HG03457 (cell line): ENCODE data around the gene NR0B2.

ENCODE experiments used
- ATAC-seq: cut with Tn5 transposase; IDR thresholded peaks from one replicate; pipeline ENCODE4 v1.9.1; 2021; ENCODE audit warnings: moderate number of reproducible peaks; ENCODE audit not compliant: unreplicated experiment

NR0B2 gene

DNA sequence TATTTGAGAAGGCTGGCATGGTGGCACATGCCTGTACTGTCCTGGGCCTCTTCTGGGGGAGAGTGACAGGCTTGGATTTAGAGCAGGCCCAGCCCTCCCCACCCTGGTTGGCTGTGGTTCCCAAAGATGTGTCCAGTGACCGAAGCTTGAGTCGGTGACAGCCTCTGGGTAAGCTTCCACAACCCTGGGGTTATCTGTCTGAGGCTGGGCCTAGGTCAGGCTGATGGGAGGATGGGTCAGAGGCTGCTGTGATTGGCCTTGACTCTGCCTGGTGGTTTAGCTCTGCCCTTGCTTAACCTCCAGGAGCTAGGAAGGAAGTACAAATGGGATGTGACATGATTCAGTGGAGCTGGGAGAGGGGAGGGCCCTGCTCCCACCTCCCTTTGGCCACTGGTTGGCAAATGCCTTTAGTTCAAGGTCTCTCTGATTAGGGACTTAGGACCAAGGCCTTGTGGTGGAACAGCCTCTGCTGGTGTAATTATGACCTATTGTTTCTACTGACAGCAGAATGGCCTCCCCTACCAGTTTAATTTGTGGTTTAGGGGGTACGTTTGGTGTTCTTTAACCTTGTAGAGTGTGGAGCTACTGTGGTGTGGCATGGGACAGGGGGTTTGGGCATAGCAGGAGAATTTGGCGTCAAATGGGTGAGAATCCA lies 24.4 kb upstream of the NR0B2 start:
- ATAC-seq, result no peak

- ATAC-seq, result no peak
Observed at GRCh38 chr1:26936823-26937222, 23.0 kb upstream of the NR0B2 start.

- no peak for ATAC-seq
Observed at GRCh38 chr1:26932531-26932930, 18.8 kb upstream of the NR0B2 start.

- no peak for ATAC-seq
Observed at GRCh38 chr1:26923711-26924110, 9.9 kb upstream of the NR0B2 start.

DNA sequence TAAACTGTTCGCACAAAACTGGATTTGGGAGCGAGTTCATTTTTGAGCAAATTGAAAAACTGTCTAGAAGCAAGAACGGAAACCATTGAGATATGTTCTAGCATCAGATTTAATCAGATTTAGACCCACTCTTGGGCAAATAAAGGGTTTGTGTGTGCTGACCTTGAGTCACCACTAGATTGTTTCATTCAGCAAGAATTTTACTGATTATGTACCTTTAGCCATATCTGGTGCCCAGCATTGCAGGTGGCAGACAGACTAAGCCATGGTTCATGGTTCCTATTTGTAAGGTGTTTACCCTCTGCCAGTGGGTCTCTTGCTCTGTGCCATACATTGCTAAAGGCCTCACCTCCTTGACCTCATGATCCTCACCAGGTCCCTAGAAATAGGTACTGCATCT lies 9.1 kb upstream of the NR0B2 start:
- no peak for ATAC-seq

GRCh38 chr1:26922431-26922729 lies 8.6 kb upstream of the NR0B2 start:
- no peak for ATAC-seq

GRCh38 chr1:26921540-26922430 lies 8.0 kb upstream of the NR0B2 start, which contains the start of gene NUDC:
TSS of gene NUDC (plus strand) at chr1:26921743. CDS start at chr1:26921849, 106 bp downstream.
- peak; percentile 83 for ATAC-seq

GRCh38 chr1:26921126-26921539 lies 7.4 kb upstream of the NR0B2 start:
- peak; percentile 4 for ATAC-seq

- no peak for ATAC-seq
Observed at GRCh38 chr1:26915204-26915842, 1.5 kb upstream of the NR0B2 start.

DNA sequence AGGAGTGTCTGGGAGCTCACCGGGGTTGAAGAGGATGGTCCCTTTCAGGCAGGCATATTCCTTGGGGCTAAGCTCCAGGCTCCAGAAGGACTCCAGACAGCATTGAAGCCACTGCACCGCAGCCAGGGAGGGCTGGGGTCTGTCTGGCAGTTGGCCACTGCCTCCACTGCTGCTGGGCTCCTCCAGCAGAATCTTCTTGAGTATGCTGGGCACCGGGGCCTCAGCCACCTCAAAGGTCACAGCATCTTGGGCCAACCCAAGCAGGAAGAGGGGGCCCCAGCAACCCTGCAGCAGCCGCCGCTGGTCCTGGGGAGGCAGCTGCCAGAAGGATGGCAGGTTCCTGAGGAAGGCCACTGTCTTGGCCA lies 404 bp downstream of the NR0B2 start:
- no peak for ATAC-seq

- ATAC-seq, result no peak
Observed at GRCh38 chr1:26912147-26912490, 1.7 kb downstream of the NR0B2 start.

- ATAC-seq, result no peak
Observed at GRCh38 chr1:26911399-26912146, 2.2 kb downstream of the NR0B2 start.

GRCh38 chr1:26910343-26911160 lies 3.2 kb downstream of the NR0B2 start:
- no peak for ATAC-seq

DNA sequence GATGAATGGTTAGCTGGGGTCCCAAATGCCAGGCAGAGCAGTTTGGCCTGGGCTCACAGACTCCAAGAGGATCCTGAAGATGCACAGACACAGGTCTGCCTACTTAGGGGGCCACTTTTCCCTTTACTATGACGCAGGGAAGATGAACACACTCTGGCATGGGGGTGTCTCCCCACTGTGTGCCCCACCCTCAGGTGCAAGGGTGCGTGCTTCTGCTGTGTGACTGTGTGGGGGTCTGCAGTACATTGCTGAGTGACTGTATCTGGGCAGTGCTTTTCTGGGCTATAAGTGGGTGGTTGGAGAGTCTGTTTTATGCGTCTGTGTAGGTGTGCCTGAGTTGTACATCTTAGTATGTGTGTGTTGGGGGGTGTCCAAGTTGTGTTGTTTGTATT lies 3.8 kb downstream of the NR0B2 start:
- ATAC-seq, result no peak

- ATAC-seq, result no peak
Observed at GRCh38 chr1:26907071-26907917, 6.5 kb downstream of the NR0B2 start.

DNA sequence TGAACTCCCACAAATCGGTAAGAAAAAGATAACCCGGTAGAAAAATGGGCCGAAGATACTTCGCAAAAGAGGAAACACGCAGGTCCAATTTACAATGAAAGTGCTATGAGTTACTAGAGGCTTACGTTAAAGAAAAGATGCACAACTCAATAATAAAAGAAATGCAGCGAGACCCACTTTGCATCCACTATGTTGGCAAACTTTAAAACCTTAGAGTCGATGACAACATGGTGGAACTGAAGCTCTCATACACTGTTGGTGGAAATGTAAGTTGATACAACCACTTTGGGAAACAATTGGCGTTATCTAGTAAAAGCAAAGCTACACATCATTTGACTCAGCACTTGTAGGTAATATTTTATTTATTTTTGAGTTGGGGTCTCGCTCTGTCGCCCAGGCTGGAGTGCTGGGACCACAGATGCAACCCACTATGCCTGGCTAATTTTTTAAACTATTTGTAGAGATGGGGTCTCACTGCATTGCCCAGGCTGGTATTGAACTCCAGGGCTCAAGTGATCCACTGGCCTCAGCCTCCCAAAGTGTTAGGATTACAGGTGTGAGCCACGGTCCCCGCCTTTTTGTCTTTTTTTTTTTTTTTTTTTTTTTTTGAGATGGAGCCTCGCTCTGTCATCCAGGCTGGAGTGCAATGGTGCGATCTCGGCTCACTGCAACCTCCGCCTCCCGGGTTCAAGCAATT lies 12.8 kb downstream of the NR0B2 start:
- no peak for ATAC-seq

DNA sequence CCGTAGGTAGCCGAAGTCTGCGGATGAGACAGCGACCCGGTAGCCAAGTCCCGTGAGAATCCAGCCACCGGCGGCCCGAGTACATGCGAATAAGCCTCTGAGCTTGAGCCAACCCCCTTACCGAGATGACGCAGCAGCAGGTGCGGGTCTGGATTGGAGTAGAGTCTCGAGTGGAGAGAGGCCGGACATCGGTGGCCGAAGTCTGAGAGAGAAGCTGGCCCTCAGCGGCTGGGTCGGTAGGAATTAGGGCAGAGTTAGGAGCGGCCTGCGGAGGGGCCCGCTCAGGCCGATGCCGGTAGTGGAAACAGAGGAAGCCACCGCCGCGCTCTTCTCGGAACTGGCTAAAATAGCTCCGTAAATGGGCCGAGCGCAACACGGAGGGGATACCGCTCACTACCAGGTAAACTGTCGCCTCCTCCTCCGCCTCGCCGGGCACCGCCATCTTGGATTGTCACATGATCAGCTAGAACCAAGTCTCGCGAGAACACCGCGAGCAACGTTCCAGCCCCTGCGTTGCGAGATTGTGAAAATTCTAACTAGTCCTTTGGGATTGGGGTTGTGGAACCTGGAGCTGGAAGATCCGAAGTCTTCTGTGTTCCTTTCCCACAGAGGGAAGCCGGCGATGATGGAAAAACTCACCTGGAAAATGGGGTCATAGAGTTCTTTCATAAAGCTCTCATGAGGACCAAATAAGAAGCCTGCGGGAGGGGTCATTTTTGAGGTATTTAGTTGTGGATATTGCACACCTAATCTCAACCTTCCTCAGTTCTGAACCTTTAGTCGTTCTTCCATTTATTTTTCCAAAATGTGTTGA lies 13.6 kb downstream of the NR0B2 start, which contains the start of gene GPATCH3:
GPATCH3 (minus strand) TSS at position 467 of the 814 bp plus-strand sequence; CDS start at position 442, 25 bp downstream.
- ATAC-seq, result no peak

DNA sequence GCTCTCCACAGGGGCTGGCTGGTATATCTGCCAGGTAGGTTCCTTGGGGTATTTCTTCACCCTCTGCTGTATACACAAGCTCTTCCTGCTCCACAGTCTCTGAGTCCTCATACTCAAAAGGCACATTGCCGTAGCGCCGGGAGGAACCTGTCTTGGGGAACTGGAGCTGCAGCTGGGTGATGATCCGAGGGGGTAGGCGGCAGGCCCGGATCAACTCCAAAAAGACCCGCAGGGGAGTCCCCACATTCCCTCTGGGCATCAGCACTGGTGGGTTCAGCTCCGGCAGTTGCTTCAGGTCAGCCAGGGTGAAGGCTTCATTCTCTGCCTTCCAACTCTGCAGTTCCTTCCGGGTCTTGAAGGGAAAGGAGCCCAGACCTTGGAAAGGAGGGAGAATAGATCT lies 16.4 kb downstream of the NR0B2 start:
- ATAC-seq, result no peak
